GM19467 (cell line): ENCODE results near the gene CALML6.

Source experiments
- ATAC-seq: cut with Tn5 transposase; IDR thresholded peaks from one replicate; pipeline ENCODE4 v1.9.1; 2021; ENCODE audit warnings: mild to moderate bottlenecking, moderate library complexity; ENCODE audit not compliant: unreplicated experiment

CALML6 gene

GRCh38 chr1:1941868-1942752 is 27.1 kb downstream of the CALML6 start:
- ATAC-seq: no peak

DNA sequence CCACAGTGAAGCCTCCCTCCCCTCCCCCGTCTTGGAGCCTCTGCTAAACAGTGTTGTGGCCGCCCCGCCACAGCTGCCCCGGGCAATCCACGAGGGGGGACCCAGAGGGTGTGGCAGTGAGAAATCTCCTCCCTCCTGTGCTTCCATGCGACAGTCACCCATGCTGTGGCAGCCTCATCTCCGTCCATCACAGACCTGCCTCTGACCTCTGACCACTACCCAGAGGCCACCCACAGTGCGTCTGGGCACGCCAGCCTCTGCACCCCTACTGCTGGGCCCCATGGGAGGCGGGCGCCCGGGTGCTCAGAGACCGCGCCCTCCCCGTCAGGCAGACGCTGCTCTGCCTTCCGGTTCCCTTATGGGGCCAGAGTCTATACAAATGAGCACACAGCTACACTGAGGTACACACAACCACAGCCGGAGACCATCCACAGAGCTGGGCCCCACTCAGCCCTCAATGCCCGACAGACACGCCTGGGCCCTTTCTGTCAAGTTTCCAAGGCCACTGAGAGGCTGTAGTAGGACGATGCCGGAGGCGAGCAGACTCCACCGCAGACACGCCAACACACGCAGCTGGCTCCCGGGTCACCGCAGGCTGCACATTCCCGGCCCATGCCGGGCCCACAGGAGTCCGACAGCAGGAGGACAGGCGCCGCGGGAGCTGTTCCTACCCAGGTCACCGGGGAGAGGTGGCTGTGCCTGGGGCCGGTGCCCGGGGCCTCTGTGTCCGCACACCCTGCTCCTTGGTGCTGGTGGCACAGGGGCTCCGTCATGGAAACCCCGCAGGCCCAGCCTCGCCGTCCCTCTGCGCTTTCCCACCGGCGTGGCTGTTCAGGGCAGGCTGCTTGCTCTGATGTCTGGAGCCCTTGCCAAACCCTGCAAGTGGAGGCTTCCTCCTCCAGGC is 27.9 kb downstream of the CALML6 start:
- no peak for ATAC-seq

DNA sequence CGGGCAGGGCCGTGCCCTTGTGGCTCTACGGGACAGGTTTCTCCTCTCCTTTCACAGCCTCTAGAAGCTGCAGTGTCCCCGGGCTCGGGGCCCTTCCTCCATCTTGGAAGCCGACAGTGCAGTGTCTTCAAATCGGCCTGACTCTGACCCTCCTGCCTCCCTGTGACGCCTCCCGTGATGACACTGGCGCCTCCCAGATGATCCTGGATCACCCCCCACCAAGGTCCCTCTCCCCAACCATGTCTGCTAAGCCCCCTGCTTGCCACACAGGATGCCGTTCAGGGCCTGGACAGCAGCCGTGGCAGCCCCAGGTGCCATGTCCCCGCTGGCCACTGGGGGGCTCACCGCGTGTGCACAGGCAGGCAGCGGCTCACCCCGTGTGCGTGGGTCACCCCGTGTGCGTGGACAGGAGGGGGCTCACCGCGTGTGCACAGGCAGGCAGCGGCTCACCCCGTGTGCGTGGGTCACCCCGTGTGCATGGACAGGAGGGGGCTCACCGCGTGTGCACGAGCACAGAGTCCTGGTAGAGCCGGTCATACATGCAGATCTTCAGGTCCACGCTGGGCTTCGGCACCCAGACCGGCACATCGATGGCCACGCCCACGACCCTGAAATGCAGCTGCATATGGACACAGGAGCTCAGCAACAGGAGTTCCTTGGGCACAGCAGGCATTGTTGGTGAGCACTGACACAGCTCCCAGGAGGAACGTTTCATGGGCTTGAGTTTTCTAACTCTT is 28.9 kb downstream of the CALML6 start:
- ATAC-seq: no peak

DNA sequence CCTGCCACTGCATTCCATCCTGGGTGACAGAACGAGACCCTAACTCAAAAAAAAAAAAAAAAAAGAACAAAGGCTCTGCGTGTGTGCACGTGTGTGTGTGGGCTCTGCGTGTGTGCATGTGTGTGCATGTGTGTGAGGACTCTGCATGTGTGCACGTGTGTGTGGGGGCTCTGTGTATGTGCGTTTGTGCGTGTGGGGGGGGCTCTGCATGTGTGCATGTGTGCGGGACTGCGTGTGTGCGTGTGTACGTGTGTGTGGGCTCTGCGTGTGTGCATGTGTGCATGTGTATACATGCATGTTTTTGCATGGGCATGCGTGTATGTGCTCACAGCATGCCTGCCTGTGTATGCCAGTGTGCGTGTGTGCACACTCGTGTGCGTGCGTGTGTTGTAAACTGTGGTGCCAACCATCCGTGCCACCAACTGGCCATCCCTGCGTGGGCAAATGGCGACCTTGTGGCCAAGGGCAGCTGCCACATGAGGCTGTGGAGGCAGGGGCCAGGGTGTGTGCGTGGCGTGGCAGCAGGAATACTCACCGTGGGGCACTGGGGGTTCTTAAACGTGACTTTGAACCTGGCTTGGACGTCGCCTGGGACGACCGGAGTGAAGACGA is 30.8 kb downstream of the CALML6 start:
- ATAC-seq: no peak

- ATAC-seq: no peak
These were observed 31.5 kb downstream of the CALML6 start for GRCh38 chr1:1946540-1946939.

DNA sequence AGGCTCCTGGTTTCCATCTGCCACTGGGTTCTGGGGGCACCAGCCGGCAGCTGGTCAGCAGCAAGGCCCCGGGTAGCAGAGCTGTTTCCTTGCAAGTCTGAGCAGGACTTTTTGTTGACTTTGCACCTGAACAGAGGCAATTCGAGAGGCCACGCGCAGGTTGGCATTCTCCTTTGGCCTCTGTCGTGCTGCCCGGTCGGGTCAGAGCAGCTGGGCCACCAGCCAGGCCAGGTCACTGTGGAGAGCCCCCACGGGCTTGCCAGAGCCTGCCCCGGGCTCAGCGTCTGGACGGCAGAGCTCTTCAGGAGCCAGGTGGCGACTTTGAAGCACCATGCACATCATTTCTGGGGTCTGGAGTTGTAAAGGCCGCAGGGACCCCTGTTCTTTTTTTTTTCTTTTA is 32.4 kb downstream of the CALML6 start:
- ATAC-seq: no peak

GRCh38 chr1:1948783-1949182 is 33.7 kb downstream of the CALML6 start:
- ATAC-seq: no peak

- no peak for ATAC-seq
These were observed 35.9 kb downstream of the CALML6 start for GRCh38 chr1:1950940-1951339.

DNA sequence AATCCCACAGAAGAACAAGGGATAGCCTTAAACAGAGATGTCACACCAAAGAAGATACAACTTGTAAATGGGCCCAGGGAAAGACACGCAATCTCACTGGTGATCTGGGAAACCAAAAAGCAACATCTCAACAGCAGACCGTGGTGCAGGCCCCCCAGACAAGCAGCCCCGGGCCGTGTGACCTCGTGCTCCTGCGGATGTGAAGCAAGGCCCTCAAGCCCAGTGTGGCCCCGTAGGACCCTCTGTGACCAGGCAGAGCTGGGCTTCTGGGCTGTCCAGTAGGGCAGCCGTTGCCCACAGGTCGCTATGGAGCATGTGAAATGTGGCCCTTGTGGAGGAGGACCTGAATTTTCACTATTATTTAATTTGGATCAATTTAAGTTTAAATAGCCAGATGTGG is 39.0 kb downstream of the CALML6 start:
- ATAC-seq: no peak

- no peak for ATAC-seq
These were observed 39.9 kb downstream of the CALML6 start for GRCh38 chr1:1954831-1955441.

GRCh38 chr1:1955621-1956094 is 40.6 kb downstream of the CALML6 start:
- no peak for ATAC-seq

GRCh38 chr1:1956101-1956500 is 41.0 kb downstream of the CALML6 start:
- no peak for ATAC-seq

DNA sequence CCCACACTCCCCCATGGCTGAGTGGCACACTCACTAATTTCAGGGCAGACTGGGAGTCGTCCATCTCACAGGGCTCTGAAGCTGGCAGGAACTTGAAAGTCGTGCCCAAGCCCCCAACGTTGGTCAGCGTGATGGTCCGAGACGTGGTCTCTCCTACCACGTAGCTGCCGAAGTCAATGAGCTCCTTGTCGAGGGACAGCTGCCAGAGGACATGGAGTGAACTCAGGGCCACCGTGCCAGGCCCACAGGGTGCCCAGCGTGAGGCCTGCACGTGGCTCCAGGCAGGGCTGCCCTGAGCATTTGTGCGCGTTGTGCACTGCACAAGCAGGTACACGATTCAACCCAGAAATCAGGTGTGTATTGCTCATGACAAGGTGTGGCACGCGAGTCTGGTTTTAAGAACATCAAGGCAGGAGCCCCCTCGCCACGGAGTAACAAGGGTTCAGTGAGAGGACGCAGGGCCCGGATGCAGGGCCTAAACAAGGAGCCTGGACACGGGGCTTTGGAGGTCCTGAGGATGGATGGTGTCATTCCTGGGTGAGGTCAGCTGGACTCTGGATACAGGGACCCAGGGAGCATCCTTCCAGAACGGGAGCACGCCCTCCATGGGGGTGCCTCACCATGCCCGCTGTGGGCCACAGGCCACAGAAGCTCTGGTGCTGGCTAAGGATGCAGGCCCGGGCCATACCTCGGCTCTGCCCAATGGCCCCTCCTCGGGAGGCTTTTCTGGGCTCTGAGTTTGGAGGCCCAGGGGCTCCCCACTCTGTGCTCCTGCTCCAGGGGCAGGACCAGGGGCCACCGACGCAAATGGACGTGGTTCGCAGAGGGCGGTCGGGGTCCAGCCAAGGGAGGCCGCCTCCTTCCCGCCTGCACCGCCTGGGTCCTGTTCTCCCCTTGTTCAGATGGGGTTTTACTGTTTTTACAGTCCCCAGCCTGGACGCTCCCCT is 41.8 kb downstream of the CALML6 start:
- ATAC-seq: no peak

- no peak for ATAC-seq
These were observed 42.5 kb downstream of the CALML6 start for GRCh38 chr1:1957533-1957961.

GRCh38 chr1:1958071-1958541 is 43.0 kb downstream of the CALML6 start:
- no peak for ATAC-seq

- no peak for ATAC-seq
These were observed 44.4 kb downstream of the CALML6 start for GRCh38 chr1:1959459-1959839.

GRCh38 chr1:1959840-1960479 is 44.9 kb downstream of the CALML6 start:
- ATAC-seq: no peak

DNA sequence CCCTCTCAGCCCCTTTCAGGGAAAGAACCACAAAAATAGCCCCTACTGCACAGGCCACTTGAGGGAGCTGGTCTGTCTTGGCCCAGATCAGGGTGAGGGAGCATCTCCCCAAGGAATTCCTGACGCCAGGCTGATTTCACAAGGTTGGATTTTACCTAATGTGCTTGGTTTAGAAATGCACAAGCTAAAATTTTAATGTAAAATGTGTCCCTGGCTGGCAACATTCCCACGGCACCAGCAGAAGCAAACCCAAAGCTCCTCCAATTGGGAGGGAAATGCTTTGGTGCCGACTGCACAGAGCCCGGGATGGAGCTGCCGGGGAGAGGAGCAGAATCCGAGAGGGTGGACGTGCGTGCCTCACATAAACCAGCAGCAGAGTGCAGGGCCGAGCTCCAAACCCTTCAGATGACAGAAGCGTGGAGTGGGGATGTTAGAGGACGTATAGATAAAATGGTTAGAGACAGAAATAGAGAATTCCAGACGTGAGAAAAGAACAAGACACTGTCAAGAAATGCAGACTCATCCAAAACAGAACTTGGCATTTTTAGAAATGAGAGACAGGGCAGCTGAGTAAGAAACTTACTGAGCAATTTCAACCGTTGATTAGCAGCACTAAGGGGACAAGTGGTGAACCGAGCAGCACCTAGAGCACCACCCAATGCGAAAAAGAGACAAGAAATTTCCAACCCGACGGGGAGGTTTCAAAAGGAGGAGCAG is 45.6 kb downstream of the CALML6 start:
- ATAC-seq: no peak
